Heart left ventricle (tissue), 16 donors: ENCODE measurements around the gene FLG2. TPM values are rescaled to one million over a fixed set of nuclear protein-coding genes. Genes with fewer than 3 reads are reported as not detected.
"Not testable (repeated sequence)": the region's sequence is repeated elsewhere in the genome, so short reads cannot be mapped to it uniquely, and the experiment has no call there.

ENCODE experiments used
- ATAC-seq, 4 donors: fragments of 200-7000 bp; cut with Tn5 transposase; one replicate each; pipeline ENCODE4 v1.9.1; 2020 to 2022; ENCODE audit warnings: moderate library complexity in 4 of 4, mild to moderate bottlenecking in 3 of 4, moderate number of reproducible peaks in 1 of 4
- DNase-seq, 5 donors: peaks; one replicate each; pipeline ENCODE4 v3.0.0-alpha.2; 2020
- H3K27ac ChIP-seq, 12 donors: fragments of 200-600 bp; sonication (generic) in 4 of 12; one replicate each; pipeline versions ENCODE4 v1.5.0 to v1.8.0; 2016 to 2022; ENCODE audit warnings: mild to moderate bottlenecking in 2 of 12
- H3K27me3 ChIP-seq, 9 donors: fragments of 200-600 bp; sonication (generic) in 2 of 9; one replicate each; pipeline versions ENCODE4 v1.5.1 to v1.8.0; 2016 to 2022; ENCODE audit warnings: mild to moderate bottlenecking in 3 of 9
- H3K36me3 ChIP-seq, 9 donors: fragments of 200-600 bp; sonication (generic) in 2 of 9; one replicate each; pipeline versions ENCODE4 v1.5.0 to v1.8.0; 2018 to 2022; ENCODE audit warnings: mild to moderate bottlenecking in 2 of 9
- H3K4me1 ChIP-seq, 12 donors: fragments of 200-600 bp; sonication (generic) in 4 of 12; one replicate each; pipeline versions ENCODE4 v1.5.0 to v1.8.0; 2016 to 2022; ENCODE audit warnings: mild to moderate bottlenecking in 3 of 12
- H3K4me3 ChIP-seq, 12 donors: fragments of 200-600 bp; sonication (generic) in 4 of 12; one replicate each; pipeline versions ENCODE4 v1.5.0 to v1.8.0; 2017 to 2022; ENCODE audit warnings: mild to moderate bottlenecking in 9 of 12, moderate library complexity in 4 of 12
- H3K9me3 ChIP-seq, 12 donors: fragments of 200-600 bp; sonication (generic) in 4 of 12; one replicate each; pipeline versions ENCODE4 v1.5.0 to v1.8.0; 2016 to 2022; ENCODE audit warnings: mild to moderate bottlenecking in 1 of 12
- POLR2A ChIP-seq, 2 donors: fragments of 450-650 bp; IDR thresholded peaks; one replicate each; pipeline ENCODE4 v1.6.1; 2017; ENCODE audit warnings: antibody characterized with exemption in 2 of 2, mild to moderate bottlenecking in 2 of 2, moderate library complexity in 2 of 2
- WGBS, 4 donors: extraction: QIAGEN DNeasy Blood & Tissue Kit in 2 of 4; methylation state at CpG; one replicate each; pipeline versions ENCODE4 v1.1.5 to v1.1.7; 2013 to 2018; 5-methylcytosine and 5-hydroxymethylcytosine counted together
- intact Hi-C, 10 donors: fragments of 100-400 bp; cut with DNase I; formaldehyde crosslinking; loops; one replicate each; pipeline versions ENCODE4 v1.11.1 to v1.14.2; 2022
- polyA plus RNA-seq, 2 donors: library from polyadenylated mRNA; stranded (reverse); fragments of 200-250 nt; gene quantifications; one replicate each; pipeline ENCODE4 v1.2.3, GENCODE V29; 2013
- total RNA-seq, 9 donors: library from RNA; depleted of rRNA in 2 of 9; stranded (reverse); fragments of >200 nt in 2 of 9; fragmentation: NEBNext Ultra II Directional in 3 of 9; extraction: Animal tissue kit (Norgen Biotek cat#: 25700) in 3 of 9; gene quantifications; one replicate each; pipeline versions ENCODE4 v1.1.0 to v1.2.4, GENCODE V29; 2016 to 2023
- TF ChIP-seq, protein P1 (sequence below), 12 donors: fragments of 200-600 bp; sonication (generic) in 4 of 12; IDR thresholded peaks; one replicate each; pipeline versions ENCODE4 v1.5.0 to v1.8.0; 2018 to 2022; ENCODE audit warnings: antibody characterized with exemption in 12 of 12, mild to moderate bottlenecking in 5 of 12
- donor health status: ischemic (EF 13 %, LVEDD 7.1; RV severe dilation, severe dysfunction).
- donor health status: healthy with polysubstance abuse.
- donor health status: DM: no; HTN: yes; CAD: no.
- donor health status: DM: no; HTN: no; CAD: no.
- donor health status: ischemic (EF 25% LVEDD 6.9; RV normal size, moderate dysfunction).
- donor health status: ischemic (EF 25% LVEDD 5.7; RV mildly dilated, moderate dysfunction).
- donor health status: healthy.
- donor health status: DM: yes; HTN: yes; CAD: no.
- donor health status: ischemic (EF 35%, LVEDD 5.7; RV mildly dilated, moderate dysfunction).
- donor health status: nonischemic (EF 11% LVEDD 7.7; RV severe dilation, severe dysfunction).
- donor health status: DM: yes; HTN: yes; CAD: no.
- donor health status: PGD.
- donor health status: ischemic (EF 29% LVEDD 5.4; RV normal size, mild dysfunction).
- donor health status: nonischemic (EF 23%, LVEDD 6.1; RV moderate dilation, normal function).

The FLG2 gene
- total and polyA plus RNA-seq, 11 donors: not detected

DNA sequence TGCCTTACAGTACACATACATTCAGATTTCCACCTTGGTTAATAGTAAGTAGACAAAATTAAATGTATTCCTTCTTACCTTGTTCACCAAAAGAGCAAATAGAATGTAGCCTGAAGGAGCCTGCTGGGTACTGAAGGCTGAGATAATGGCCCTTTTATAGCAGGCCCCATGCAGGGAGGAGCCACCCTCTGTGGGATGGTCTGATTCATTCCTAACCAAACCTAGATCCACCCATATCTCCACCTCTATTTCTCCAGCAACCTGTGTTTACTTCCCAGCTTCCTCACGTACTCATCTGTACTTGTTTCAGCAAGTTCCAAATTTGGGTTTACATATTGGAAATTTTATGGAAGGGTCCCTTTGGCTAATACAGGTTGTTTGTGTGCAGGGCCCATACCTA, 34.7 kb downstream of the FLG2 start, which contains the start of gene FLG:
FLG (minus strand) TSS at position 129 of the 400 bp plus-strand sequence. CDS start 9,783 bp downstream, outside the sequence.
- no peaks in the 10 kb centered on the region for H3K36me3 ChIP-seq
- 65 to 87% (median 76%) methylated on average over 1 of the region's 1 CpG for WGBS, 4 donors
- DNase-seq (no peak), ATAC-seq (no peak)
- no peaks in the 10 kb centered on the region for H3K27me3 ChIP-seq
- no peak within 1 kb of the TSS for H3K27ac ChIP-seq
- TF ChIP-seq, protein P1, sequence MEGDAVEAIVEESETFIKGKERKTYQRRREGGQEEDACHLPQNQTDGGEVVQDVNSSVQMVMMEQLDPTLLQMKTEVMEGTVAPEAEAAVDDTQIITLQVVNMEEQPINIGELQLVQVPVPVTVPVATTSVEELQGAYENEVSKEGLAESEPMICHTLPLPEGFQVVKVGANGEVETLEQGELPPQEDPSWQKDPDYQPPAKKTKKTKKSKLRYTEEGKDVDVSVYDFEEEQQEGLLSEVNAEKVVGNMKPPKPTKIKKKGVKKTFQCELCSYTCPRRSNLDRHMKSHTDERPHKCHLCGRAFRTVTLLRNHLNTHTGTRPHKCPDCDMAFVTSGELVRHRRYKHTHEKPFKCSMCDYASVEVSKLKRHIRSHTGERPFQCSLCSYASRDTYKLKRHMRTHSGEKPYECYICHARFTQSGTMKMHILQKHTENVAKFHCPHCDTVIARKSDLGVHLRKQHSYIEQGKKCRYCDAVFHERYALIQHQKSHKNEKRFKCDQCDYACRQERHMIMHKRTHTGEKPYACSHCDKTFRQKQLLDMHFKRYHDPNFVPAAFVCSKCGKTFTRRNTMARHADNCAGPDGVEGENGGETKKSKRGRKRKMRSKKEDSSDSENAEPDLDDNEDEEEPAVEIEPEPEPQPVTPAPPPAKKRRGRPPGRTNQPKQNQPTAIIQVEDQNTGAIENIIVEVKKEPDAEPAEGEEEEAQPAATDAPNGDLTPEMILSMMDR (IDR thresholded peaks at IDR 0.05): no peak
- TF ChIP-seq POLR2A (IDR thresholded peaks at IDR 0.05): no peak
- H3K4me3 ChIP-seq: no peak within 1 kb of the TSS
- no peaks in the 10 kb centered on the region for H3K4me1 ChIP-seq
- intact Hi-C loops: no loop called here
- no peaks in the 10 kb centered on the region for H3K9me3 ChIP-seq

DNA sequence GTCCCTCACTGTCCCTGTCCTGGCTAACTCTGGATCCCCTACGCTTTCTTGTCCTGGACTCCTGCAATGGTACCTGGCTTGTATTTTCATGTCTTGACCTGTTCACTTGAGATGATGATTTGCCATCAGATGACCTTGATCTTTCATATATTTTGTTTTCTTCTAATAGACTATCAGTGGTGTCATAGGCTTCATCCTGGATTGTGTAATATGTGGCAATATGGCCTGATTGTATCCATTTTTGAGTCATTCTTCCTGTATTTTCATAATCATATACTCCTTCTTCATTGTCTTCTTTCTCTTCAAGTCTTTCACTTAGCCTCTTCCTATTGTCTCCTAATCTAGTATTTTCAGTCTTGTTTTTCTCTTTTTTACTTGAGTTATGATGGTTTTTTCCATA, 45.8 kb downstream of the FLG2 start:
- Histone ChIP-seq H3K9me3 (no peaks in the 10 kb centered on the region), H3K27ac (no peak overlapping the region), H3K27me3 (no peaks in the 10 kb centered on the region), H3K4me3 (no peak overlapping the region), H3K36me3 (no peaks in the 10 kb centered on the region), H3K4me1 (no peaks in the 10 kb centered on the region)
- TF ChIP-seq POLR2A (IDR thresholded peaks at IDR 0.05): no peak
- TF ChIP-seq, protein P1 (IDR thresholded peaks at IDR 0.05): no peak
- no peak for ATAC-seq
- intact Hi-C loops: loop anchor here in 2 of 10 donors (5.0 to 10.0 kb wide), 2 partner anchors 89 to 203 kb away; partner anchors contain the start of gene HRNR (in 1 of the 2)
- no peak for DNase-seq
- 82 to 95% (median 89%) methylated on average over 1 of the region's 1 CpG for WGBS, 4 donors

DNA sequence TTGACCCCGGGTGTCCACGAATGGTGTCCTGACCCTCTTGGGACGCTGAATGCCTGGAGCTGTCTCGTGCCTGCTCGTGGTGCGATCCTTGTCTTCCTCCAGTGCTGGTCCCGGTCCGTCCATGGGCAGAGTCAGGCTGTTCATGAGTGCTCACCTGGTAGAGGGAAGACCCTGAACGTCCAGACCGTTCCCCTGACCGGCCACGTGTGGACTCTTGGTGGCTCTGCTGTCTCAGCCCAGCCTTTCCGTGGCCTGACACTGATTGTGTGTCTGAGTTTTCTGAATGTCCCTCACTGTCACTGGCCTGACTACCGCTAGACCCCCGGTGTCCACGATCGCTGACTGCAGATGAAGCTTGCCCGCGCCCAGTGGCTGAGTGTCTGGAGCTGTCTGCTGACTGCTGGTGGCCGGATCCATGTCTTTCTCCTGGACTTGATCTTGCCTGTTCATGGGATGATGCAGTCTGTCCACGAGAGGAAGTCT, 46.4 kb downstream of the FLG2 start:
- H3K9me3 ChIP-seq: no peaks in the 10 kb centered on the region
- intact Hi-C loops: loop anchor here in 2 of 10 donors (5.0 to 10.0 kb wide), 2 partner anchors 89 to 204 kb away; partner anchors contain the start of gene HRNR (in 1 of the 2)
- H3K4me1 ChIP-seq: no peaks in the 10 kb centered on the region
- H3K36me3 ChIP-seq: no peaks in the 10 kb centered on the region
- no peaks in the 10 kb centered on the region for H3K27me3 ChIP-seq
- ATAC-seq (no peak), DNase-seq (peak in 1 of 5 donors; percentile 10)
- no peak overlapping the region for H3K4me3 ChIP-seq
- WGBS, 4 donors: 90 to 96% (median 92%) methylated on average over 17 to 21 of the region's 21 CpGs
- H3K27ac ChIP-seq: no peak overlapping the region
- no peak for TF ChIP-seq POLR2A (IDR thresholded peaks at IDR 0.05)
- TF ChIP-seq, protein P1 (IDR thresholded peaks at IDR 0.05): no peak

DNA sequence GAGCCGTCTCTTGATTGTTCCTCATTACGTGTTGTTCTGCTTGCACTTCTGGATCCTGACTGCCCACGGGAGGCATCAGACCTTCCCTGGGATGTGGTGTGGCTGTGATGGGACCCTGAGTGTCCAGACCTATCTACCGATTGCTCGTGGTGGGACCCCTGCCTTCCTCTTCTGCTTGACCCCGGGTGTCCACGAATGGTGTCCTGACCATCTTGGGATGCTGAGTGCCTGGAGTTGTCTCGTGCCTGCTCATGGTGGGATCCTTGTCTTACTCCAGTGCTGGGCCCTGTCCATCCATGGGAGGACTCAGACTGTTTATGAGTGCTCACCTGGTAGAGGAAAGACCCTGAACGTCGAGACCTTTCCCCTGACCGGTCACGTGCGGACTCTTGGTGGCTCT, 47.6 kb downstream of the FLG2 start:
- intact Hi-C loops: loop anchor here in 2 of 10 donors (5.0 to 10.0 kb wide), 2 partner anchors 87 to 205 kb away; partner anchors contain the start of gene HRNR (in 1 of the 2)
- not testable (repeated sequence) for H3K4me3 ChIP-seq, H3K27ac ChIP-seq, H3K4me1 ChIP-seq, H3K36me3 ChIP-seq, H3K27me3 ChIP-seq, H3K9me3 ChIP-seq, ATAC-seq
- peak in 1 of 5 donors; percentile 9 for DNase-seq
- 87 to 95% (median 92%) methylated on average over 11 to 13 of the region's 13 CpGs for WGBS, 4 donors
